DND-41 (cell line): ENCODE measurements around the gene PGRMC2.

ENCODE experiments used
- ATAC-seq: fragments of 200-7000 bp; cut with Tn5 transposase; 3 replicates; pipeline ENCODE4 v1.9.1; 2021; ENCODE audit warnings: low read depth; ENCODE audit not compliant: insufficient read depth
- DNase-seq: peaks from one replicate; pipeline ENCODE4 v3.0.0-alpha.2; 2020
- H2AFZ ChIP-seq: 2 replicates; pipeline ENCODE4 v1.6.0; 2012; ENCODE audit warnings: low read depth, low read length
- H3K27ac ChIP-seq: 2 replicates; pipeline ENCODE4 v1.5.1; 2012; ENCODE audit warnings: low read length, inconsistent platforms
- H3K27me3 ChIP-seq: fragments of 200-600 bp; sonication (generic); 2 replicates; pipeline ENCODE4 v1.6.0; 2012; ENCODE audit warnings: low read length, mild to moderate bottlenecking, inconsistent platforms; ENCODE audit not compliant: insufficient read depth, poor library complexity
- H3K36me3 ChIP-seq: 2 replicates; pipeline ENCODE4 v1.5.1; 2012; ENCODE audit warnings: low read length, inconsistent platforms; ENCODE audit not compliant: insufficient read depth
- H3K4me1 ChIP-seq: 2 replicates; pipeline ENCODE4 v1.5.1; 2012; ENCODE audit warnings: mild to moderate bottlenecking, low read length; ENCODE audit not compliant: insufficient read depth
- H3K4me2 ChIP-seq: 2 replicates; pipeline ENCODE4 v1.6.0; 2012; ENCODE audit warnings: mild to moderate bottlenecking, moderate library complexity, low read length, inconsistent platforms; ENCODE audit not compliant: insufficient read depth
- H3K4me3 ChIP-seq, 2 experiments: fragments of 200-600 bp in 1 of 2; shearing (Covaris generic) in 1 of 2; 2 replicates each; pipeline ENCODE4 v1.5.1; 2012 to 2016; ENCODE audit warnings: inconsistent platforms in 2 of 2, low read length in 2 of 2, mild to moderate bottlenecking in 2 of 2, low read depth in 1 of 2, moderate library complexity in 1 of 2
- H3K79me2 ChIP-seq: 2 replicates; pipeline ENCODE4 v1.6.0; 2012; ENCODE audit warnings: low read length, inconsistent platforms; ENCODE audit not compliant: insufficient read depth
- H3K9ac ChIP-seq: 2 replicates; pipeline ENCODE4 v1.6.0; 2012; ENCODE audit warnings: low read depth, mild to moderate bottlenecking, inconsistent platforms, low read length, moderate library complexity
- H3K9me3 ChIP-seq: 2 replicates; pipeline ENCODE4 v1.5.1; 2012; ENCODE audit warnings: low read length, moderate library complexity, mild to moderate bottlenecking, inconsistent platforms; ENCODE audit not compliant: insufficient read depth, severe bottlenecking
- H4K20me1 ChIP-seq: 2 replicates; pipeline ENCODE4 v1.6.0; 2012; ENCODE audit warnings: low read length; ENCODE audit not compliant: insufficient read depth
- CTCF ChIP-seq: IDR thresholded peaks from 2 replicates; pipeline ENCODE4 v1.5.1; 2012; ENCODE audit warnings: borderline replicate concordance, low read length, moderate library complexity, mild to moderate bottlenecking; ENCODE audit not compliant: poor library complexity, severe bottlenecking; ENCODE audit errors: extremely low read depth
- EZH2 ChIP-seq: IDR thresholded peaks from 3 replicates; pipeline ENCODE4 v1.6.1; 2012; ENCODE audit warnings: borderline replicate concordance, low read depth, mild to moderate bottlenecking, moderate library complexity, low read length, inconsistent platforms; ENCODE audit not compliant: severe bottlenecking

Gene PGRMC2

DNA sequence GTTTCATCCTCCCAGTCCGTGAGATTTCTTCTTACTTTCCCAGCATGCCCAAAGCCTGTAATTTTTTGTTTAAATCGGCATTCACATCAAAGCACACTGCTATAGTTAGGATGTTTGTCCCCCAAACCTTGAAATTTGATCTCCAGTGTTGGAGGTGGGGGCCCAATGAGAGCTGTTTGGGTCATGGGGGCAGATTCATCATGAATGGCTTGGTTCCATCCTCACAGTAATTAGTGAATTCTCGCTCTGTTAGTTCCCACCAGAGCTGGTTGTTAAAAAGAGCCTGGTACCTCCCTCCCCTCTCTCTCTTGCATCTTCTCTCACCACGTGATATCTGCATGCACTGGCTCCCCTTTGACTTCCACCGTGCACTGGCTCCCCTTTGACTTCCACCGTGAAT is 40.5 kb upstream of the PGRMC2 start:
- Histone ChIP-seq H3K27me3 (no peaks in the 10 kb centered on the region), H3K4me1 (no peaks in the 10 kb centered on the region), H3K36me3 (no peaks in the 10 kb centered on the region), H3K4me3 (no peak overlapping the region), H3K9ac (no peak overlapping the region), H3K27ac (no peak overlapping the region), H3K79me2 (no peaks in the 10 kb centered on the region), H3K4me2 (no peak overlapping the region), H3K9me3 (no peaks in the 10 kb centered on the region), H2AFZ (no peak overlapping the region), H4K20me1 (no peaks in the 10 kb centered on the region)
- no peak for DNase-seq
- no peak for ATAC-seq
- no peak for TF ChIP-seq EZH2
- no peak for TF ChIP-seq CTCF

DNA sequence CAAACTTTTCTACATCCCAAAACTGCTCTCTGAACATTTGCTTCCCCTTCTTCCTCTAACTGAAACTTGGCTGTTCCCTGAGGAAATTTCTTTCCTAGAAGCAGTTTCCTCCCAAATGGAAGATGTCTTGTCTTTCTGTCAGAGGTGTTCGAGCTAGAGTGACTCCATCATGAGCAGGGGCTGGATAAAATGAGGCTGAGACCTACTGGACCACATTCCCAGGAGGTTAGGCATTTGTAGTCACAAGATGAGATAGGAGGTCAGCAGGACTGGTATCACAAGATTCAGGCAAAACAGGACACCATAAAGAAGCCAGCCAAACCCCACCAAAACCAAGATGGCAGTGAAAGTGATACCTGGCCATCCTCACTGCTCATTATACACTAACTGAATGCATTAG is 35.8 kb upstream of the PGRMC2 start:
- no peaks in the 10 kb centered on the region for H3K4me1 ChIP-seq
- H3K79me2 ChIP-seq = no peaks in the 10 kb centered on the region
- H3K4me2 ChIP-seq = no peak overlapping the region
- no peak overlapping the region for H2AFZ ChIP-seq
- H3K4me3 ChIP-seq = no peak overlapping the region
- no peak overlapping the region for H3K9ac ChIP-seq
- no peak for ATAC-seq
- no peak for TF ChIP-seq CTCF
- TF ChIP-seq EZH2 = no peak
- no peak overlapping the region for H3K27ac ChIP-seq
- H4K20me1 ChIP-seq = no peaks in the 10 kb centered on the region
- H3K27me3 ChIP-seq = no peaks in the 10 kb centered on the region
- H3K9me3 ChIP-seq = no peaks in the 10 kb centered on the region
- DNase-seq = no peak
- no peaks in the 10 kb centered on the region for H3K36me3 ChIP-seq

GRCh38 chr4:128322986-128323385 is 35.4 kb upstream of the PGRMC2 start:
- DNase-seq (no peak), ATAC-seq (no peak)
- H3K27me3 ChIP-seq = no peaks in the 10 kb centered on the region
- no peaks in the 10 kb centered on the region for H3K4me1 ChIP-seq
- H3K4me3 ChIP-seq = no peak overlapping the region
- H3K9ac ChIP-seq = no peak overlapping the region
- no peaks in the 10 kb centered on the region for H3K9me3 ChIP-seq
- H3K36me3 ChIP-seq = no peaks in the 10 kb centered on the region
- H2AFZ ChIP-seq = no peak overlapping the region
- no peak overlapping the region for H3K27ac ChIP-seq
- TF ChIP-seq EZH2 (no peak), CTCF (no peak)
- no peaks in the 10 kb centered on the region for H3K79me2 ChIP-seq
- H3K4me2 ChIP-seq = no peak overlapping the region
- no peaks in the 10 kb centered on the region for H4K20me1 ChIP-seq

DNA sequence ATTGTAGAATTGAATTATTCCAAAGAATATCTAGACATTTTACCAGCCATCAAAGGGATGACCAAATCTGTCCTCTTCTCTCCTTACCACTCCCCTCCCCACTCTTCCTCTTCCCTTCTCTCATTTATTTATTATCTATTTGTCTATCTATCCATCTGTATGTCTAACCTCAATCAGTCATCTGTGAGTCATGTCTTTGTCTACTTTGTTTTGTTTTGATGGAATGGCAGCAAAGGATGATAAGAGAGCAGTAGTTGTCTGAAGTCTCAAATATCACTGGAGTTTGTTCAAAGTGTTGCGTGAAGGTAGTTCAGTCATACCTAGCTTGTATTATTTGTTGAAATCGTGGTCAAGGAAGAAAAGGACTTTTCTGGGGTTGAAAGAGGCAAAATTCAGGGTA is 34.7 kb upstream of the PGRMC2 start:
- Histone ChIP-seq H3K4me2 (no peak overlapping the region), H4K20me1 (no peaks in the 10 kb centered on the region), H3K27ac (no peak overlapping the region), H2AFZ (no peak overlapping the region), H3K9ac (no peak overlapping the region), H3K27me3 (no peaks in the 10 kb centered on the region), H3K9me3 (no peaks in the 10 kb centered on the region), H3K4me3 (no peak overlapping the region), H3K79me2 (no peaks in the 10 kb centered on the region), H3K36me3 (no peaks in the 10 kb centered on the region), H3K4me1 (no peaks in the 10 kb centered on the region)
- no peak for DNase-seq
- no peak for TF ChIP-seq CTCF
- no peak for TF ChIP-seq EZH2
- no peak for ATAC-seq
